Osteocyte (in vitro differentiated cells): ENCODE data around the gene NUDT5. TPM values are rescaled to one million over a fixed set of nuclear protein-coding genes. Genes with fewer than 3 reads are reported as not detected.

ENCODE experiments used
- DNase-seq: peaks from one replicate; pipeline ENCODE4 v3.0.0; 2021; ENCODE audit warnings: mixed read lengths; ENCODE audit not compliant: unreplicated experiment; ENCODE audit errors: extremely low spot score
- H3K27ac Mint-ChIP-seq: one replicate; pipeline ENCODE4 v1.8.0; 2021; ENCODE audit warnings: mild to moderate bottlenecking, mixed read lengths; ENCODE audit not compliant: unreplicated experiment
- H3K27me3 Mint-ChIP-seq: one replicate; pipeline ENCODE4 v1.8.0; 2021; ENCODE audit warnings: mixed read lengths; ENCODE audit not compliant: unreplicated experiment
- H3K36me3 Mint-ChIP-seq: one replicate; pipeline ENCODE4 v1.8.0; 2021; ENCODE audit warnings: mixed read lengths; ENCODE audit not compliant: unreplicated experiment
- H3K4me1 Mint-ChIP-seq: one replicate; pipeline ENCODE4 v1.8.0; 2021; ENCODE audit warnings: mixed read lengths; ENCODE audit not compliant: unreplicated experiment
- H3K4me3 Mint-ChIP-seq: one replicate; pipeline ENCODE4 v1.8.0; 2021; ENCODE audit warnings: mild to moderate bottlenecking, moderate library complexity, mixed read lengths; ENCODE audit not compliant: unreplicated experiment
- H3K9me3 Mint-ChIP-seq: one replicate; pipeline ENCODE4 v1.8.0; 2021; ENCODE audit warnings: mixed read lengths; ENCODE audit not compliant: unreplicated experiment
- total RNA-seq: library from RNA; stranded (reverse); gene quantifications from 2 replicates; pipeline ENCODE4 v1.2.1, GENCODE V29; 2021
- TF ChIP-seq, protein P1 (sequence below): fragments of 200-600 bp; sonication (generic); IDR thresholded peaks from 2 replicates; pipeline ENCODE4 v1.5.0; 2021; ENCODE audit warnings: antibody characterized with exemption, mild to moderate bottlenecking, moderate library complexity

The NUDT5 gene
- total RNA-seq, 1 donor from 2014 or later: 56.2 TPM

DNA sequence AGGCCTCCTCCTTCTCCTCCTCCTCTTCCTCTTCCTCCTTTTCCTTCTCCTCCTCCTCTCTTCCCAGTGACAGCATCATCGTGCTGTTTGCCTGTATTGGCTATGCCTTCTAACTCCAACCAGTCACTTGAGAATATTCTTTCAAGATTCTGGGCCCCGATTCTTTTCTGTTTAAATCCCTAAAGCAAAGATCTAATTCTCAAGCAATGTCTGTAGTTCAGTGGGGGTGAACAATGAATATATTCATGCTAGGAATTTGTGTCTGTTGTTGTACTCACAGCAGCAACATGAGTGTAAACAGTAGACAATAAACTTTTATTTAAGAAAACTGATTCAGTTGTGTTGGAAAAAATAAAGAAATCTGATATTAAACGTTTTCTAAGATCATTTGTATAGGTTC, 30.7 kb downstream of the NUDT5 start:
- Mint-ChIP-seq H3K9me3 (no peaks in the 10 kb centered on the region), H3K27ac (no peak overlapping the region), H3K4me1 (no peaks in the 10 kb centered on the region), H3K4me3 (no peak overlapping the region), H3K27me3 (no peaks in the 10 kb centered on the region), H3K36me3 (peaks cover 44% of the 10 kb centered on the region)
- TF ChIP-seq, protein P1, sequence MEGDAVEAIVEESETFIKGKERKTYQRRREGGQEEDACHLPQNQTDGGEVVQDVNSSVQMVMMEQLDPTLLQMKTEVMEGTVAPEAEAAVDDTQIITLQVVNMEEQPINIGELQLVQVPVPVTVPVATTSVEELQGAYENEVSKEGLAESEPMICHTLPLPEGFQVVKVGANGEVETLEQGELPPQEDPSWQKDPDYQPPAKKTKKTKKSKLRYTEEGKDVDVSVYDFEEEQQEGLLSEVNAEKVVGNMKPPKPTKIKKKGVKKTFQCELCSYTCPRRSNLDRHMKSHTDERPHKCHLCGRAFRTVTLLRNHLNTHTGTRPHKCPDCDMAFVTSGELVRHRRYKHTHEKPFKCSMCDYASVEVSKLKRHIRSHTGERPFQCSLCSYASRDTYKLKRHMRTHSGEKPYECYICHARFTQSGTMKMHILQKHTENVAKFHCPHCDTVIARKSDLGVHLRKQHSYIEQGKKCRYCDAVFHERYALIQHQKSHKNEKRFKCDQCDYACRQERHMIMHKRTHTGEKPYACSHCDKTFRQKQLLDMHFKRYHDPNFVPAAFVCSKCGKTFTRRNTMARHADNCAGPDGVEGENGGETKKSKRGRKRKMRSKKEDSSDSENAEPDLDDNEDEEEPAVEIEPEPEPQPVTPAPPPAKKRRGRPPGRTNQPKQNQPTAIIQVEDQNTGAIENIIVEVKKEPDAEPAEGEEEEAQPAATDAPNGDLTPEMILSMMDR: no peak
- DNase-seq: no peak

DNA sequence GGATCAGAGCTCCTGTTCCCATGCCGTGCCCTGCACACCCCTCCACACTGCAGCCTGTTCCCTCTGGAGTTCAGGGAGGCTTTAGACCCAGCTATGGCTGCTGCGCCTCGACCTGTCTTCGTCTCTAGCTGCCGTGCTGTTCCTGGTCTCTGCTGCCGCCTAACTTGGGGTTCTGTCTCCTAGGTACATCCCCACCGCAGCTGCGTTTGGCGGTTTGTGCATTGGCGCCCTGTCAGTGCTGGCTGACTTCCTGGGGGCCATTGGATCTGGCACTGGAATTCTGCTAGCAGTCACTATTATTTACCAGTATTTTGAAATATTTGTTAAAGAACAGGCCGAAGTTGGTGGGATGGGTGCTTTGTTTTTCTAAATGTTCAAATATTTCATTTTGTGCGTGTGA, 31.6 kb downstream of the NUDT5 start:
- Mint-ChIP-seq H3K9me3 (no peaks in the 10 kb centered on the region), H3K4me3 (no peak overlapping the region), H3K27me3 (no peaks in the 10 kb centered on the region), H3K4me1 (no peaks in the 10 kb centered on the region), H3K36me3 (peaks cover 39% of the 10 kb centered on the region), H3K27ac (no peak overlapping the region)
- TF ChIP-seq, protein P1: no peak
- DNase-seq: no peak

DNA sequence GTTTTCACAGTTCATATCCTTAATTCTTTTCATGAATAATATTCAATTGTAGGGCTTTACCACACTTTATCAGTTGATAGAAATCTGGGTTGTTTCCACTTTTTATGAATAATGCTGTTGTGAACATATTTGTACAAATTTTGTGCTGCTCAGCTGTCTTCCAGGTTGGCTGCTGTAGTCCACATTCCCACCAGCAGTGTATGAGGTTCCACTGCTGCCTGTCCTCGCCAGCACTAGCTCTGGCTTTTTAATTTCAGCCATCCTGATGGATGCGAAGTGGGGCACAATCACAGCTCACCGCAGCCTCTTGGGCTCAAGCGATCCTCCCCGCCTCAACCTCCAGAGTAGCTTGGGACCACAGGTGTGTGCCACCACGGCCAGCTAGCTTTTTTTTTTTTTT, 32.8 kb downstream of the NUDT5 start:
- peaks cover 43% of the 10 kb centered on the region for H3K36me3 Mint-ChIP-seq
- H3K27me3 Mint-ChIP-seq: no peaks in the 10 kb centered on the region
- TF ChIP-seq, protein P1: no peak

DNA sequence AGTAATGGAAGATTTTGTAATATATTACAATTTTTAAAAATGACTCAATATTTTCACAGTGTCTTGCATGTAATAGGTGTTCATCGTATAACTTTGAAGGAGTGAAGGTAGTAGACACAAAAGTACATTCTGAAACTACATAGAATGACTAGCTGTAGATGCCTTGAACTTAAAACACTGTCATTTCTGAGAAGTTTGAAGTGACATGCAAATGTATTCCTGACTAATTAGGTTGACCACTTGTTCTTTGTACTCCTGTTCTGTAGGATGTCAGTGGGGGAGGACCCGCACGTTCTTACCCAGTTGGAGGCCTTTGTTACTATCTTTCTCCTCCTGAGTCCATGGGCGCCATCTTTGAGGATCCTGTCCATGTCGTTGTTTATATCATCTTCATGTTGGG, 35.0 kb downstream of the NUDT5 start:
- no peak overlapping the region for H3K27ac Mint-ChIP-seq

More for the DNA sequence above, 32.8 kb downstream of the NUDT5 start:
- no peak for DNase-seq
- Mint-ChIP-seq H3K4me3 (no peak overlapping the region), H3K27ac (no peak overlapping the region), H3K4me1 (no peaks in the 10 kb centered on the region), H3K9me3 (no peaks in the 10 kb centered on the region)

DNA sequence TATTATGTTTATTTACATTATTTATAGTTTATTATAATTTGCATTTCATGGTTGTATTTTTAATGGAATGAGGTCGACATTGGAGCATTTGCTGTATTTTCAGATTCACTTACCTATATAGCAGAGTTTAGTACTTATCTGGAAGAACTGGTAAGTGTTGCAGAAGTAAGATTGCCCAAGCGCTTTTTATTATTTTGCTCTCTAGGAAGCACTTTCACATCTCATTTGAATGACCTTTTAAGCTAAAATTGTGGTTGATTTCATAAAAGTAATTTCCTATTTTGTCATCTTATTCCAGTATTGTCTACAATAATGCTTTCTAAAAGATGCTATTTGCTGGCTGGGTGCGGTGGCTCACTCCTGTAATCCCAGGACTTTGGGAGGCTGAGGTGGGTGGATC, 37.6 kb downstream of the NUDT5 start:
- no peak for DNase-seq
- H3K27me3 Mint-ChIP-seq: no peaks in the 10 kb centered on the region
- H3K27ac Mint-ChIP-seq: no peak overlapping the region
- H3K4me1 Mint-ChIP-seq: peaks cover 5% of the 10 kb centered on the region
- peaks cover 48% of the 10 kb centered on the region for H3K36me3 Mint-ChIP-seq
- H3K9me3 Mint-ChIP-seq: no peaks in the 10 kb centered on the region
- TF ChIP-seq, protein P1: no peak
- H3K4me3 Mint-ChIP-seq: no peak overlapping the region

More for the DNA sequence above, 35.0 kb downstream of the NUDT5 start:
- TF ChIP-seq, protein P1: no peak
- H3K36me3 Mint-ChIP-seq: peaks cover 48% of the 10 kb centered on the region
- H3K4me1 Mint-ChIP-seq: no peaks in the 10 kb centered on the region
- DNase-seq: no peak
- H3K4me3 Mint-ChIP-seq: no peak overlapping the region
- H3K9me3 Mint-ChIP-seq: no peaks in the 10 kb centered on the region
- H3K27me3 Mint-ChIP-seq: no peaks in the 10 kb centered on the region
